Spleen (tissue), 11 donors: Measurements from ENCODE around the gene CAV1. TPM values are rescaled to one million over a fixed set of nuclear protein-coding genes. Genes with fewer than 3 reads are reported as not detected.
"Not testable (repeated sequence)": the region's sequence is repeated elsewhere in the genome, so short reads cannot be mapped to it uniquely, and the experiment has no call there.

Experiments used
- DNase-seq: peaks from one replicate; pipeline ENCODE4 v3.0.0-alpha.2; 2020
- H3K27ac ChIP-seq, 8 donors: fragments of 200-600 bp; sonication (generic) in 7 of 8; 1 replicate in 4 of 8; 2 replicates in 4 of 8; pipeline versions ENCODE4 v1.5.0 to v1.8.0; 2016 to 2021; ENCODE audit warnings: inconsistent platforms in 4 of 8, mild to moderate bottlenecking in 4 of 8, moderate library complexity in 1 of 8
- H3K27me3 ChIP-seq, 7 donors: fragments of 200-600 bp; sonication (generic) in 6 of 7; replicated peaks in 1 of 7; 1 replicate in 4 of 7; 2 replicates in 3 of 7; pipeline versions ENCODE4 v1.5.0 to v1.8.0; 2016 to 2021; ENCODE audit warnings: inconsistent platforms in 3 of 7, mild to moderate bottlenecking in 1 of 7
- H3K36me3 ChIP-seq, 6 donors: fragments of 200-600 bp; sonication (generic) in 5 of 6; 1 replicate in 4 of 6; 2 replicates in 2 of 6; pipeline versions ENCODE4 v1.5.0 to v1.8.0; 2016 to 2021; ENCODE audit warnings: inconsistent platforms in 2 of 6
- H3K4me1 ChIP-seq, 6 donors: fragments of 200-600 bp; sonication (generic) in 5 of 6; 1 replicate in 3 of 6; 2 replicates in 3 of 6; pipeline versions ENCODE4 v1.5.0 to v1.8.0; 2016 to 2021; ENCODE audit warnings: inconsistent platforms in 3 of 6
- H3K4me3 ChIP-seq, 8 donors: fragments of 200-600 bp; sonication (generic) in 7 of 8; 1 replicate in 4 of 8; 2 replicates in 4 of 8; pipeline versions ENCODE4 v1.5.0 to v1.8.0; 2016 to 2021; ENCODE audit warnings: inconsistent platforms in 4 of 8, mild to moderate bottlenecking in 4 of 8, moderate library complexity in 2 of 8
- H3K9me3 ChIP-seq, 8 donors: fragments of 200-600 bp; sonication (generic) in 7 of 8; 1 replicate in 4 of 8; 2 replicates in 4 of 8; pipeline versions ENCODE4 v1.5.0 to v1.8.0; 2016 to 2021; ENCODE audit warnings: inconsistent platforms in 4 of 8
- CTCF ChIP-seq, 11 experiments: fragments of 200-600 bp in 7 of 11; fragments of 450-650 bp in 4 of 11; sonication (generic) in 4 of 11; IDR thresholded peaks in 8 of 11; conservative IDR thresholded peaks in 3 of 11; 1 replicate in 7 of 11; 2 replicates in 4 of 11; pipeline versions ENCODE4 v1.4.0 to v1.8.0; 2016 to 2021; ENCODE audit warnings: antibody characterized with exemption in 11 of 11, inconsistent platforms in 4 of 11, mild to moderate bottlenecking in 1 of 11
- POLR2A ChIP-seq, 3 donors: fragments of 450-650 bp; IDR thresholded peaks; one replicate each; pipeline ENCODE4 v1.5.1; 2017; ENCODE audit warnings: antibody characterized with exemption in 3 of 3, mild to moderate bottlenecking in 1 of 3
- POLR2AphosphoS5 ChIP-seq, 3 donors: sonication (generic); formaldehyde crosslinking; IDR thresholded peaks; one replicate each; pipeline ENCODE4 v1.5.1; 2017; ENCODE audit warnings: antibody characterized with exemption in 3 of 3
- WGBS, 5 donors: extraction: QIAGEN DNeasy Blood & Tissue Kit in 3 of 5; methylation state at CpG; one replicate each; pipeline versions ENCODE4 v1.1.5 to v1.1.7; 2013 to 2018; 5-methylcytosine and 5-hydroxymethylcytosine counted together
- intact Hi-C: fragments of 100-400 bp; cut with DNase I; formaldehyde crosslinking; loops from one replicate; pipeline ENCODE4 v1.15.0; 2023; ENCODE audit warnings: low total_unique reads
- polyA plus RNA-seq, 3 donors: library from polyadenylated mRNA; stranded (reverse); fragments of 200-250 nt; gene quantifications; one replicate each; pipeline ENCODE4 v1.2.1, GENCODE V29; 2013
- total RNA-seq, 7 donors: library from RNA; depleted of rRNA in 3 of 7; stranded (reverse); fragments of >200 nt in 3 of 7; fragmentation: NEBNext Ultra II Directional in 4 of 7; extraction: Animal tissue kit (Norgen Biotek cat#: 25700) in 4 of 7; gene quantifications; one replicate each; pipeline versions ENCODE4 v1.1.0 to v1.2.1, GENCODE V29; 2016 to 2021
- donor health status: healthy with polysubstance abuse.
- donor health status: DM: no; HTN: no; CAD: no; lungs with moderate emphysema.
- donor health status: DM: no; HTN: no; CAD: no.
- donor health status: Bipolar disorder and iron deficiency.
- donor health status: healthy.
- donor health status: DM: no; HTN: no; CAD: no.
- donor health status: DM: yes; HTN: yes; CAD: no.

CAV1 gene
- total and polyA plus RNA-seq, 10 donors, result 26.8 to 404 (median 183) TPM

DNA sequence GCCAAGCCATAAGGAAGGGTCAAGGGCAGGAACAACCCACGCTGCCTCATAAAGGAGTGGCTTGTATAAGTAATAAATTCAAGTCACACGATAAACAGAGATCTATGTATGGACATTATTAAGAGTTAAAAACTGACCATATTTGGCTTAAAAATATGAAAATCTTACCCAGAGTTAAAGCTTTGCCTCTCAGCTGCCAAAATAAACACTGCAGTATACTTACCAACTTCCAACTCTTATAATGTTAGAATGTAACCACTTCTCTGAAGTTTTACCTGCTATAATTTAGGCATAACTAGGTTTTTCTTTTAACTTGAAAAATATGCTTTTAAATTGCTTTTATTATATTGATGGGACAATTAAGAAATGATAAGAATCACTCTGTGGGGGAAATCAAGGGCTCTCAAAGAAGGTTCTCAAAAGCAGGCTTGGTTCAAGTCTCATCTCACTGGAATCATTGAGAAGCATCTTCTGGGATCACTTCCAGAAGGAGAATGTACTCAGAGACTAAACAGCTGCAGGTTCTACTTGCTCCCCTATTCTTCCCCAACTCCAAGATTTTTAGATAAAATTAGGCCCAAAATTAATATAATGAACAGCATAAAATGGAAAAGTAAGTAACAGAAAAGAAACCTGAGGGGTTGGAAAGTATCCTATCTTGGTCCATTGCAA is 41.4 kb upstream of the CAV1 start:
- WGBS, 5 donors, result 65 to 82% (median 79%) methylated on average over 2 of the region's 2 CpGs
- TF ChIP-seq POLR2A (IDR thresholded peaks at IDR 0.05), result no peak
- no peak for TF ChIP-seq POLR2AphosphoS5 (IDR thresholded peaks at IDR 0.05)
- TF ChIP-seq CTCF (IDR thresholded peaks at IDR 0.05 in 8 of 11, conservative IDR thresholded peaks at IDR 0.05 in 3 of 11), result no peak
- no peak for DNase-seq
- H3K4me3 ChIP-seq, result no peak overlapping the region
- H3K36me3 ChIP-seq, result no peaks in the 10 kb centered on the region
- intact Hi-C loops, result no loop called here
- H3K4me1 ChIP-seq, result no peaks in the 10 kb centered on the region
- no peaks in the 10 kb centered on the region for H3K9me3 ChIP-seq
- no peaks in the 10 kb centered on the region for H3K27me3 ChIP-seq
- no peak overlapping the region for H3K27ac ChIP-seq

DNA sequence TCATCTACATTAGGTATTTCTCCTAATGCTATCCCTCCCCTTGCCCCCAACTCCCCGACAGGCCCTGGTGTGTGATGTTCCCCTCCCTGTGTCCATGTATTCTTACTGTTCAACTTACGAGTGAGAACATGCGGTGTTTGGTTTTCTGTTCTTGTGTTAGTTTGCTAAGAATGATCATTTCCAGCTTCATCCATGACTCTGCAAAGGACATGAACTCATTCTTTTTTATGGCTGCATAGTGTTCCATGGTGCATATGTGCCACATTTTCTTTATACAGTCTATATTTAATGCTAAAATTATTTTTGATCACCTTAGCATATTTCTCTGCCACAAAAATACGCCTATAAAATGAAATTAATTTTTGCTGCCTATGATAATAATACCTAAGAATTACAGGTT is 40.4 kb upstream of the CAV1 start:
- H3K27ac ChIP-seq, H3K36me3 ChIP-seq, H3K9me3 ChIP-seq, H3K27me3 ChIP-seq, DNase-seq, H3K4me3 ChIP-seq, H3K4me1 ChIP-seq, intact Hi-C loops: not testable (repeated sequence)
- 91 to 99% (median 93%) methylated on average over 4 of the region's 4 CpGs for WGBS, 5 donors

DNA sequence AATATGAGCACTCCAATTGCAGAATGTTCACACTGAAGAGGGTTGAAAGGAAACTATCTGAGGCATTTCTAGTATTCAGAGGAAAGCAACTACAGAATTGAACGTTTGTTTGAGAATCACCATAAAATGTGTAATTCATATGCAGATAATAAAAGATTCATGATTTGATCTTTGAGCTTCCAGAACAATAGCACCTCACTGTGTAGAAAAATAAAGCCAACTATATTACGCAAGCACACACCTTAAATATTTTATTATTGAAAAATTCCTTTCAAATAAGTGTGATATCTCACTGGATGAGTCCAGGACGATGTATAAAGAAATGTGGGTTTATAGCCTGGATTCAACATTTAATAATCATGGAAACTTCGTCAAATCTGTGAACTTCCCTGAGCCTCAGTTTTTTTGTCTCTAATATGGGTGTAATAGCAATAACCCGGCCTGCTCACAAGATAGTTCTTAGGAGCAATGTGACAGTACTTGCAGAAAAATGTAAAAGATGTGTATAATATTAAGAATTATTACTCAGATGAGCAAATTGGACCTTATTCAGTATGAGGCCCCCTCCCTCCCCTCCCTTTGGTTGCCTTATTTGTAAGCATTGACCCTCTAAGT is 36.8 kb upstream of the CAV1 start:
- TF ChIP-seq POLR2AphosphoS5 (IDR thresholded peaks at IDR 0.05) (no peak), POLR2A (IDR thresholded peaks at IDR 0.05) (no peak), CTCF (IDR thresholded peaks at IDR 0.05 in 8 of 11, conservative IDR thresholded peaks at IDR 0.05 in 3 of 11) (no peak)

GRCh38 chr7:116490351-116490750 is 34.5 kb upstream of the CAV1 start:
- H3K27ac ChIP-seq, result no peak overlapping the region
- no peaks in the 10 kb centered on the region for H3K9me3 ChIP-seq
- no peaks in the 10 kb centered on the region for H3K36me3 ChIP-seq
- no peak overlapping the region for H3K4me3 ChIP-seq
- TF ChIP-seq POLR2A (IDR thresholded peaks at IDR 0.05) (no peak), POLR2AphosphoS5 (IDR thresholded peaks at IDR 0.05) (no peak)
- no peaks in the 10 kb centered on the region for H3K4me1 ChIP-seq
- DNase-seq, result no peak
- intact Hi-C loops, result no loop called here
- peaks cover 0 to 11% (median 0%) of the 10 kb centered on the region in 7 donors for H3K27me3 ChIP-seq
- WGBS, 5 donors, result 86 to 95% (median 92%) methylated on average over 2 of the region's 2 CpGs

More for the DNA sequence above, 36.8 kb upstream of the CAV1 start:
- intact Hi-C loops, result no loop called here
- no peak overlapping the region for H3K27ac ChIP-seq
- H3K9me3 ChIP-seq, result no peaks in the 10 kb centered on the region
- H3K36me3 ChIP-seq, result no peaks in the 10 kb centered on the region
- 84 to 94% (median 88%) methylated on average over 5 of the region's 5 CpGs for WGBS, 5 donors
- no peak overlapping the region for H3K4me3 ChIP-seq
- peaks cover 0 to 6% (median 0%) of the 10 kb centered on the region in 7 donors for H3K27me3 ChIP-seq
- H3K4me1 ChIP-seq, result no peaks in the 10 kb centered on the region
- no peak for DNase-seq

GRCh38 chr7:116491887-116492653 is 32.8 kb upstream of the CAV1 start:
- peaks cover 0 to 11% (median 0%) of the 10 kb centered on the region in 7 donors for H3K27me3 ChIP-seq
- DNase-seq, result no peak
- intact Hi-C loops, result no loop called here
- no peak overlapping the region for H3K4me3 ChIP-seq
- H3K9me3 ChIP-seq, result no peaks in the 10 kb centered on the region
- no peaks in the 10 kb centered on the region for H3K4me1 ChIP-seq
- 58 to 77% (median 69%) methylated on average over 3 of the region's 3 CpGs for WGBS, 5 donors
- no peak overlapping the region for H3K27ac ChIP-seq
- TF ChIP-seq CTCF (IDR thresholded peaks at IDR 0.05 in 8 of 11, conservative IDR thresholded peaks at IDR 0.05 in 3 of 11), result no peak
- H3K36me3 ChIP-seq, result no peaks in the 10 kb centered on the region
